ENCODE data around the gene TSPO2. TPM values are rescaled to one million over a fixed set of nuclear protein-coding genes. Genes with fewer than 3 reads are reported as not detected.

The TSPO2 gene
- total RNA-seq, 1 donor from 2014 or later: not detected

- Histone ChIP-seq H2AFZ (ENCODE audit: low read depth, low read length) (no peak overlapping the region), H3K27ac (ENCODE audit: low read depth, low read length) (no peak overlapping the region), H3K27me3 (ENCODE audit: insufficient read depth, low read length) (no peaks in the 10 kb centered on the region), H4K20me1 (ENCODE audit: insufficient read depth, low read length) (no peaks in the 10 kb centered on the region), H3K79me2 (ENCODE audit: insufficient read depth, low read length) (no peaks in the 10 kb centered on the region), H3K4me3 (ENCODE audit: insufficient read depth, low read depth, low read length) (no peak overlapping the region), H3K4me2 (ENCODE audit: low read length) (no peak overlapping the region), H3K4me1 (ENCODE audit: insufficient read depth, low read length) (no peaks in the 10 kb centered on the region), H3K36me3 (ENCODE audit: insufficient read depth, low read length) (no peaks in the 10 kb centered on the region), H3K9me3 (ENCODE audit: insufficient read depth, low read depth, low read length) (no peaks in the 10 kb centered on the region), H3K9ac (ENCODE audit: low read length) (no peak overlapping the region)
- no peak for FAIRE-seq
- Mint-ChIP-seq H3K27me3 (ENCODE audit: low read depth, unreplicated experiment) (peaks cover 3% of the 10 kb centered on the region), H3K27ac (ENCODE audit: unreplicated experiment) (no peak overlapping the region), H3K4me3 (ENCODE audit: unreplicated experiment) (no peak overlapping the region), H3K4me1 (ENCODE audit: low read depth, unreplicated experiment) (peaks cover 19% of the 10 kb centered on the region), H3K9me3 (ENCODE audit: unreplicated experiment) (peaks cover 2% of the 10 kb centered on the region), H3K36me3 (ENCODE audit: low read depth, unreplicated experiment) (no peaks in the 10 kb centered on the region)
- TF ChIP-seq EZH2 (IDR thresholded peaks at IDR 0.05; ENCODE audit: insufficient read depth, low read length): no peak
- no peak for DNase-seq (ENCODE audit: low read depth)
Measured at GRCh38 chr6:41055149-41055548, 12.9 kb downstream of the TSPO2 start.

DNA sequence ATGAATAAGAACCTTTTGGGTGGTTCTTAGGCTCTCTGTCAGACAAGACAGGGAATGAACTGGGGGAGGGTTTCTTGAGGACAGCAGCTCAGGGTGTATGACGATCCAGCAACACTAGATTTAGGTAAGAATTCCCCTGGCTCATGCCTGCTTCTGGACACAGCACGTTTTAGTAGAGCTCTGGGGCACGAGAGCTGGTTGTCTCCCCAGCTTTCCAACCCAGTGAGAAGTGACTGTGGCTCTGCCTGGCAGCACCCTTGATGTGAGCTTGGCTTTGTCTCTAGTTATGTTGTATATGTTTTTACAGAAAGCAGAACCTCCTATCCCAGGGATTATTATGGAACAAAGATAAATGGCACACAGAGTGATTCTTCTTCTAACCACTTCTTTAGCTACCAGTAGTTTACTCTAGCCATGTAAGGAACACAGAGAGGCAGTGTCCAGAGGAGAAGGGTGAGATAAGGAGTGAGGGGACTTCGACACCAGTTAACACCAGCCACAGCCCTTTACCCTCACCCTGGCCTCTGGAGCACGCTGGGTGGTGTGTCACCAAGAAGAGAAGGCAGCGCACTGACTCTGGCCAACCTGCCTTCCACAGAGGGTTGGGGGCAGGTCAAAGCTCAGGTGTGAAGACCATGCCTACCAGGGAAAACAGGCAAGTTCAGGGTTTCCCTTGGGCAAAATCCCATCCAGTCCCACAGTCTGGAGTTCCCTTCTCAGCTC lies 14.7 kb downstream of the TSPO2 start:
- FAIRE-seq: no peak

DNA sequence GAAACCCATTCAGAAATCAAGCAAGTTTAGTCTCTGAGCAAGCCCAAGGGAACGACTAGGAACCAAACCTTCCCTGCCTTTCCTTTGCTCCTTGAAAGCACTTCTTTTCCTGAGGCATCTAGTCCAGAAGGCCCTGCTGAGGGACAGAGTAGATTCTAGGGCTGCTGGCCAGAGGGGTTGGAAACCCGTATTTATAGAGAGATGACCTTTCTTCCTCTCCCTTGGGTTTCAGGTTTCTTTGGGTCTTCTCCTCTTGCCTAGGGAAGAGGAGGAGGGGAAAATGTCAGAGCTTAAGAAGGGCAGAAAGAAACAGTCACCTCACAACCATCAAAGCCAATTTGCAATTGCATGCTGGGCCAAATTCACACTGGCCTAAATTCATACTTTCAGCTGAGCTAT lies 16.5 kb downstream of the TSPO2 start:
- H4K20me1 ChIP-seq (ENCODE audit: insufficient read depth, low read length): no peaks in the 10 kb centered on the region
- no peak for DNase-seq (ENCODE audit: low read depth)
- Mint-ChIP-seq H3K27ac (ENCODE audit: unreplicated experiment) (no peak overlapping the region), H3K9me3 (ENCODE audit: unreplicated experiment) (peaks cover 2% of the 10 kb centered on the region), H3K36me3 (ENCODE audit: low read depth, unreplicated experiment) (no peaks in the 10 kb centered on the region), H3K27me3 (ENCODE audit: low read depth, unreplicated experiment) (peaks cover 3% of the 10 kb centered on the region), H3K4me1 (ENCODE audit: low read depth, unreplicated experiment) (peaks cover 19% of the 10 kb centered on the region), H3K4me3 (ENCODE audit: unreplicated experiment) (no peak overlapping the region)
- H3K79me2 ChIP-seq (ENCODE audit: insufficient read depth, low read length): no peaks in the 10 kb centered on the region
- H3K4me3 ChIP-seq (ENCODE audit: insufficient read depth, low read depth, low read length): no peak overlapping the region
- H3K4me2 ChIP-seq (ENCODE audit: low read length): no peak overlapping the region
- no peak overlapping the region for H3K27ac ChIP-seq (ENCODE audit: low read depth, low read length)
- TF ChIP-seq EZH2 (IDR thresholded peaks at IDR 0.05; ENCODE audit: insufficient read depth, low read length): no peak
- TF ChIP-seq, protein P1, sequence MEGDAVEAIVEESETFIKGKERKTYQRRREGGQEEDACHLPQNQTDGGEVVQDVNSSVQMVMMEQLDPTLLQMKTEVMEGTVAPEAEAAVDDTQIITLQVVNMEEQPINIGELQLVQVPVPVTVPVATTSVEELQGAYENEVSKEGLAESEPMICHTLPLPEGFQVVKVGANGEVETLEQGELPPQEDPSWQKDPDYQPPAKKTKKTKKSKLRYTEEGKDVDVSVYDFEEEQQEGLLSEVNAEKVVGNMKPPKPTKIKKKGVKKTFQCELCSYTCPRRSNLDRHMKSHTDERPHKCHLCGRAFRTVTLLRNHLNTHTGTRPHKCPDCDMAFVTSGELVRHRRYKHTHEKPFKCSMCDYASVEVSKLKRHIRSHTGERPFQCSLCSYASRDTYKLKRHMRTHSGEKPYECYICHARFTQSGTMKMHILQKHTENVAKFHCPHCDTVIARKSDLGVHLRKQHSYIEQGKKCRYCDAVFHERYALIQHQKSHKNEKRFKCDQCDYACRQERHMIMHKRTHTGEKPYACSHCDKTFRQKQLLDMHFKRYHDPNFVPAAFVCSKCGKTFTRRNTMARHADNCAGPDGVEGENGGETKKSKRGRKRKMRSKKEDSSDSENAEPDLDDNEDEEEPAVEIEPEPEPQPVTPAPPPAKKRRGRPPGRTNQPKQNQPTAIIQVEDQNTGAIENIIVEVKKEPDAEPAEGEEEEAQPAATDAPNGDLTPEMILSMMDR (IDR thresholded peaks at IDR 0.05; ENCODE audit: insufficient read depth, low read depth, low read length): no peak
- H2AFZ ChIP-seq (ENCODE audit: low read depth, low read length): no peak overlapping the region
- no peak for FAIRE-seq
- no peaks in the 10 kb centered on the region for H3K9me3 ChIP-seq (ENCODE audit: insufficient read depth, low read depth, low read length)
- H3K9ac ChIP-seq (ENCODE audit: low read length): no peak overlapping the region
- no peaks in the 10 kb centered on the region for H3K4me1 ChIP-seq (ENCODE audit: insufficient read depth, low read length)
- H3K36me3 ChIP-seq (ENCODE audit: insufficient read depth, low read length): no peaks in the 10 kb centered on the region
- H3K27me3 ChIP-seq (ENCODE audit: insufficient read depth, low read length): no peaks in the 10 kb centered on the region

More for the DNA sequence above, 14.7 kb downstream of the TSPO2 start:
- H2AFZ ChIP-seq (ENCODE audit: low read depth, low read length): no peak overlapping the region
- Mint-ChIP-seq H3K9me3 (ENCODE audit: unreplicated experiment) (peaks cover 2% of the 10 kb centered on the region), H3K27me3 (ENCODE audit: low read depth, unreplicated experiment) (peaks cover 3% of the 10 kb centered on the region), H3K4me1 (ENCODE audit: low read depth, unreplicated experiment) (peaks cover 21% of the 10 kb centered on the region), H3K36me3 (ENCODE audit: low read depth, unreplicated experiment) (no peaks in the 10 kb centered on the region), H3K4me3 (ENCODE audit: unreplicated experiment) (no peak overlapping the region), H3K27ac (ENCODE audit: unreplicated experiment) (no peak overlapping the region)
- no peaks in the 10 kb centered on the region for H4K20me1 ChIP-seq (ENCODE audit: insufficient read depth, low read length)
- no peak overlapping the region for H3K4me2 ChIP-seq (ENCODE audit: low read length)
- H3K9me3 ChIP-seq (ENCODE audit: insufficient read depth, low read depth, low read length): no peaks in the 10 kb centered on the region
- no peak overlapping the region for H3K27ac ChIP-seq (ENCODE audit: low read depth, low read length)
- H3K9ac ChIP-seq (ENCODE audit: low read length): no peak overlapping the region
- no peaks in the 10 kb centered on the region for H3K79me2 ChIP-seq (ENCODE audit: insufficient read depth, low read length)
- H3K27me3 ChIP-seq (ENCODE audit: insufficient read depth, low read length): no peaks in the 10 kb centered on the region
- no peaks in the 10 kb centered on the region for H3K36me3 ChIP-seq (ENCODE audit: insufficient read depth, low read length)
- no peak overlapping the region for H3K4me3 ChIP-seq (ENCODE audit: insufficient read depth, low read depth, low read length)
- H3K4me1 ChIP-seq (ENCODE audit: insufficient read depth, low read length): no peaks in the 10 kb centered on the region
- no peak for DNase-seq (ENCODE audit: low read depth)
- TF ChIP-seq, protein P1 (IDR thresholded peaks at IDR 0.05; ENCODE audit: insufficient read depth, low read depth, low read length): no peak
- TF ChIP-seq EZH2 (IDR thresholded peaks at IDR 0.05; ENCODE audit: insufficient read depth, low read length): no peak
